CD14-positive monocyte (primary cell): ENCODE results near the gene CCDC174. TPM values are rescaled to one million over a fixed set of nuclear protein-coding genes. Genes with fewer than 3 reads are reported as not detected.
A peak's percentile ranks its signal among the peaks of the same experiment; 100 is the strongest.

Source experiments
- DNase-seq, 3 donors: peaks; one replicate each; pipeline ENCODE4 v3.0.0-alpha.2; 2011 to 2022
- H2AFZ ChIP-seq: 2 replicates; pipeline ENCODE4 v1.6.0; 2012; ENCODE audit warnings: mild to moderate bottlenecking, low read depth, low read length, inconsistent platforms; ENCODE audit not compliant: insufficient read depth, poor library complexity, severe bottlenecking
- H3K27ac ChIP-seq, 2 donors: 1 replicate in 1 of 2; 2 replicates in 1 of 2; pipeline ENCODE4 v1.5.1; 2012 to 2013; ENCODE audit warnings: low read length in 2 of 2, control low read depth in 1 of 2, inconsistent platforms in 1 of 2, low read depth in 1 of 2, mild to moderate bottlenecking in 1 of 2
- H3K27me3 ChIP-seq, 2 donors: one replicate each; pipeline versions ENCODE4 v1.6.0 to v1.6.1; 2011 to 2013; ENCODE audit warnings: low read length in 2 of 2; ENCODE audit not compliant: control insufficient read depth in 2 of 2, insufficient read depth in 2 of 2
- H3K36me3 ChIP-seq, 2 donors: replicated peaks in 1 of 2; 1 replicate in 1 of 2; 2 replicates in 1 of 2; pipeline versions ENCODE4 v1.5.1 to v1.6.1; 2012 to 2013; ENCODE audit warnings: low read length in 2 of 2, control low read depth in 1 of 2, inconsistent platforms in 1 of 2, mild to moderate bottlenecking in 1 of 2; ENCODE audit not compliant: insufficient read depth in 2 of 2, control insufficient read depth in 1 of 2
- H3K4me1 ChIP-seq, 2 donors: 1 replicate in 1 of 2; 2 replicates in 1 of 2; pipeline versions ENCODE4 v1.5.1 to v1.6.1; 2012 to 2013; ENCODE audit warnings: low read length in 2 of 2, control low read depth in 1 of 2, inconsistent platforms in 1 of 2, mild to moderate bottlenecking in 1 of 2, moderate library complexity in 1 of 2; ENCODE audit not compliant: insufficient read depth in 2 of 2, control insufficient read depth in 1 of 2
- H3K4me2 ChIP-seq: replicated peaks from 2 replicates; pipeline ENCODE3; 2012; ENCODE audit warnings: low read length, moderate library complexity, mild to moderate bottlenecking; ENCODE audit not compliant: poor library complexity, severe bottlenecking; ENCODE audit errors: extremely low read depth
- H3K4me3 ChIP-seq, 3 experiments: fragments of 200-600 bp in 1 of 3; sonication (generic) in 1 of 3; replicated peaks in 1 of 3; 1 replicate in 2 of 3; 2 replicates in 1 of 3; pipeline ENCODE4 v1.5.1; 2011 to 2013; ENCODE audit warnings: low read length in 3 of 3, mild to moderate bottlenecking in 3 of 3, control low read depth in 2 of 3, low read depth in 2 of 3, inconsistent platforms in 1 of 3, moderate library complexity in 1 of 3
- H3K79me2 ChIP-seq: 2 replicates; pipeline ENCODE4 v1.6.0; 2012; ENCODE audit warnings: mild to moderate bottlenecking, control low read depth, inconsistent platforms, low read length, moderate library complexity; ENCODE audit not compliant: insufficient read depth
- H3K9ac ChIP-seq: 2 replicates; pipeline ENCODE4 v1.6.0; 2017; ENCODE audit warnings: low read length, mild to moderate bottlenecking; ENCODE audit not compliant: insufficient read depth, poor library complexity, severe bottlenecking
- H3K9me3 ChIP-seq, 2 donors: replicated peaks in 1 of 2; 1 replicate in 1 of 2; 2 replicates in 1 of 2; pipeline versions ENCODE4 v1.5.1 to v1.6.1; 2012 to 2013; ENCODE audit warnings: low read length in 2 of 2, control low read depth in 1 of 2; ENCODE audit not compliant: control insufficient read depth in 1 of 2, insufficient read depth in 1 of 2
- H4K20me1 ChIP-seq: 2 replicates; pipeline ENCODE4 v1.6.0; 2012; ENCODE audit warnings: mild to moderate bottlenecking, low read length, control low read depth, moderate library complexity; ENCODE audit not compliant: insufficient read depth
- H3K27ac Mint-ChIP-seq, 7 donors: one replicate each; pipeline ENCODE4 v1.8.0; 2020; ENCODE audit warnings: mild to moderate bottlenecking in 7 of 7, mixed read lengths in 7 of 7, moderate library complexity in 6 of 7, inconsistent platforms in 2 of 7
- H3K27me3 Mint-ChIP-seq, 3 donors: one replicate each; pipeline ENCODE4 v1.8.0; 2021 to 2022; ENCODE audit warnings: low read depth in 3 of 3, mild to moderate bottlenecking in 3 of 3, mixed read lengths in 3 of 3, moderate library complexity in 3 of 3, inconsistent platforms in 1 of 3
- H3K36me3 Mint-ChIP-seq, 2 donors: one replicate each; pipeline ENCODE4 v1.8.0; 2020; ENCODE audit warnings: mixed read lengths in 2 of 2, inconsistent platforms in 1 of 2, mild to moderate bottlenecking in 1 of 2
- H3K4me1 Mint-ChIP-seq: one replicate; pipeline ENCODE4 v1.8.0; 2020; ENCODE audit warnings: mild to moderate bottlenecking, mixed read lengths
- H3K4me3 Mint-ChIP-seq, 2 donors: one replicate each; pipeline ENCODE4 v1.8.0; 2020; ENCODE audit warnings: mild to moderate bottlenecking in 2 of 2, mixed read lengths in 2 of 2, moderate library complexity in 1 of 2
- H3K9me3 Mint-ChIP-seq, 7 donors: one replicate each; pipeline ENCODE4 v1.8.0; 2020 to 2022; ENCODE audit warnings: mixed read lengths in 7 of 7, mild to moderate bottlenecking in 6 of 7, moderate library complexity in 6 of 7, inconsistent platforms in 2 of 7
- WGBS: methylation state at CpG from one replicate; pipeline ENCODE4 v1.1.5; 2013; ENCODE audit warnings: missing lambda C conversion rate; ENCODE audit not compliant: insufficient coverage; 5-methylcytosine and 5-hydroxymethylcytosine counted together
- intact Hi-C, 2 donors: fragments of 100-400 bp; cut with micrococcal nuclease; formaldehyde crosslinking; loops; one replicate each; pipeline versions ENCODE4 v1.15.0 to v1.15.1; 2023
- polyA plus RNA-seq, 3 donors: library from polyadenylated mRNA; depleted of rRNA in 1 of 3; unstranded in 2 of 3; stranded (reverse) in 1 of 3; fragments of 300-500 nt in 2 of 3; fragments of >200 nt in 1 of 3; fragmentation: Illumina TruSeq in 2 of 3; gene quantifications; 1 replicate in 2 of 3; 2 replicates in 1 of 3; pipeline ENCODE4 v1.2.3, GENCODE V29; 2012 to 2021
- TF ChIP-seq, protein P1 (sequence below): fragments of 200-600 bp; IDR thresholded peaks from one replicate; pipeline ENCODE4 v1.8.0; 2022; ENCODE audit warnings: antibody characterized with exemption, mild to moderate bottlenecking

The CCDC174 gene
- polyA plus RNA-seq, 3 donors: 6.2 to 7.9 (median 7.4) TPM

DNA sequence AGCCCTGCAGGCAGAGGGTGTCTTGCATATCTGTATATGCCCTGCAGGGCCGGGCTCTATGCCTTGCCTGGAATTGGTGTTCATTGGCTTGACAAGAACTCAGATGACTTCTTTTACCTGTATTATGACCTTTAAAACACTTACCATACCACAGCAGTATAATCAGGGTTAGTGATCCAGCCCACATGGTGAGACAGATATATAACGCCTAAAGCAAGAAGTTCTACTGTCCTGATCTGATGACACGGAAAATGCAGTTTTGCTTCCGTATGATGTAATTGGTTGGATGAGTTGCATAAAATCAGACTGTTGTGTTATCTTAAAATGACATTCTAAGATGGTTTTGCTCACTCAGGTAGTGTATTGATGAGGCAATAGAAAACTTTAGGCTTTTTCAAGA is 9.4 kb downstream of the CCDC174 start:
- no peak overlapping the region for H3K4me2 ChIP-seq
- Mint-ChIP-seq H3K4me1 (no peaks in the 10 kb centered on the region), H3K9me3 (no peaks in the 10 kb centered on the region), H3K27me3 (peaks cover 0 to 2% (median 0%) of the 10 kb centered on the region in 3 donors), H3K4me3 (no peak overlapping the region), H3K36me3 (peaks cover 96 to 97% of the 10 kb centered on the region in 2 donors), H3K27ac (no peak overlapping the region)
- intact Hi-C loops: no loop called here
- TF ChIP-seq, protein P1, sequence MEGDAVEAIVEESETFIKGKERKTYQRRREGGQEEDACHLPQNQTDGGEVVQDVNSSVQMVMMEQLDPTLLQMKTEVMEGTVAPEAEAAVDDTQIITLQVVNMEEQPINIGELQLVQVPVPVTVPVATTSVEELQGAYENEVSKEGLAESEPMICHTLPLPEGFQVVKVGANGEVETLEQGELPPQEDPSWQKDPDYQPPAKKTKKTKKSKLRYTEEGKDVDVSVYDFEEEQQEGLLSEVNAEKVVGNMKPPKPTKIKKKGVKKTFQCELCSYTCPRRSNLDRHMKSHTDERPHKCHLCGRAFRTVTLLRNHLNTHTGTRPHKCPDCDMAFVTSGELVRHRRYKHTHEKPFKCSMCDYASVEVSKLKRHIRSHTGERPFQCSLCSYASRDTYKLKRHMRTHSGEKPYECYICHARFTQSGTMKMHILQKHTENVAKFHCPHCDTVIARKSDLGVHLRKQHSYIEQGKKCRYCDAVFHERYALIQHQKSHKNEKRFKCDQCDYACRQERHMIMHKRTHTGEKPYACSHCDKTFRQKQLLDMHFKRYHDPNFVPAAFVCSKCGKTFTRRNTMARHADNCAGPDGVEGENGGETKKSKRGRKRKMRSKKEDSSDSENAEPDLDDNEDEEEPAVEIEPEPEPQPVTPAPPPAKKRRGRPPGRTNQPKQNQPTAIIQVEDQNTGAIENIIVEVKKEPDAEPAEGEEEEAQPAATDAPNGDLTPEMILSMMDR: no peak
- no peaks in the 10 kb centered on the region for H3K27me3 ChIP-seq
- H3K27ac ChIP-seq: no peak overlapping the region
- no peak overlapping the region for H3K9ac ChIP-seq
- H3K79me2 ChIP-seq: peaks cover 5% of the 10 kb centered on the region
- H4K20me1 ChIP-seq: peaks cover 17% of the 10 kb centered on the region
- no peak overlapping the region for H2AFZ ChIP-seq
- no peaks in the 10 kb centered on the region for H3K9me3 ChIP-seq
- H3K4me3 ChIP-seq: no peak overlapping the region
- H3K4me1 ChIP-seq: no peaks in the 10 kb centered on the region
- peaks cover 99 to 100% of the 10 kb centered on the region in 2 donors for H3K36me3 ChIP-seq
- DNase-seq: no peak
- WGBS: 97% methylated on average over 3 of the region's 4 CpGs

DNA sequence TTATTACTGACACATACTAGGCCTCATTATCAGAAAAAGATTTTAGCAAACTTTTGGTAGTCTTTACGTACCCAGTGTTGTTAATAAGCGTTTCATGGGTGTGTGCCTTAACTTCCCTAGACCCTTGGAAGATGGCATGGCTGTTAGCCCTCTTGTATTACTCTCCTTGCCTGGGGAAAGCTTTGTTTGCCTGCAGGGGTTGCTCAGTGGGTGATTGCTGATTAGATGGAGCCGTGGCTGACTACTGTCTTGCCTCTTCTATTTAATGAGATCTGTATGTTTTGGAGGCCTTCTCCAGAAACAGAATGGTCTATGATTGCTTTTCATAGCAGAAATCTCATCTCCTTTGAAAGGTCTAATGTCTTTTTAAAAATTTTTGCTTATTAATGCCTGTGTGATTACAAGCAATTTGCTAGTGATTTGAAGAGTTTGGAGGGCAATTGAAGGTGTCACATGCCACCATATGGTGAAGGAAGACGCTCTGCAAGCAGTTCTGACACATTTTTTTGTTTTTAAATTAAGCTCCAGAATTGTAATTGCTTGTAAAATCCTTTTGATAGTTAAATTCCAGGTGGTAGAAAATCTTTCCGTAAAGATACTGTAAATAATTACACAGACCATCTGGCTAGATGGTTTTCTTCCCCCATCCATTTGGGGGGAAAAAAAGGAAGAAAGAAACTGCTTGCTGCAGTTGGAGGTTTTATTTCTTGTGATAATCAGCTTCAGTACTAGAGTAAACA is 12.0 kb downstream of the CCDC174 start:
- Histone ChIP-seq H3K4me2 (no peak overlapping the region), H3K79me2 (no peaks in the 10 kb centered on the region), H3K4me1 (no peaks in the 10 kb centered on the region), H3K27ac (no peak overlapping the region), H3K9me3 (no peaks in the 10 kb centered on the region), H2AFZ (no peak overlapping the region), H4K20me1 (peaks cover 4% of the 10 kb centered on the region), H3K4me3 (no peak overlapping the region), H3K36me3 (peaks cover 98 to 100% of the 10 kb centered on the region in 2 donors), H3K9ac (no peak overlapping the region), H3K27me3 (no peaks in the 10 kb centered on the region)
- Mint-ChIP-seq H3K27ac (peak overlapping the region in 1 of 7 donors; percentile 61), H3K4me3 (no peak overlapping the region), H3K36me3 (peaks cover 94% of the 10 kb centered on the region in 2 donors), H3K4me1 (no peaks in the 10 kb centered on the region), H3K9me3 (no peaks in the 10 kb centered on the region), H3K27me3 (no peaks in the 10 kb centered on the region)
- TF ChIP-seq, protein P1: no peak
- DNase-seq: no peak
- intact Hi-C loops: no loop called here
- 100% methylated on average over 2 of the region's 5 CpGs for WGBS
